ENCODE data around the gene ANGPTL8. TPM values are rescaled to one million over a fixed set of nuclear protein-coding genes. Genes with fewer than 3 reads are reported as not detected.
A peak's percentile ranks its signal among the peaks of the same experiment; 100 is the strongest.

ANGPTL8 gene
- total RNA-seq, 1 donor from 2014 or later = 0.25 TPM

- H3K27ac Mint-ChIP-seq = peak overlapping the region; percentile 21
- peaks cover 16% of the 10 kb centered on the region for H3K4me1 Mint-ChIP-seq
- TF ChIP-seq, protein P1, sequence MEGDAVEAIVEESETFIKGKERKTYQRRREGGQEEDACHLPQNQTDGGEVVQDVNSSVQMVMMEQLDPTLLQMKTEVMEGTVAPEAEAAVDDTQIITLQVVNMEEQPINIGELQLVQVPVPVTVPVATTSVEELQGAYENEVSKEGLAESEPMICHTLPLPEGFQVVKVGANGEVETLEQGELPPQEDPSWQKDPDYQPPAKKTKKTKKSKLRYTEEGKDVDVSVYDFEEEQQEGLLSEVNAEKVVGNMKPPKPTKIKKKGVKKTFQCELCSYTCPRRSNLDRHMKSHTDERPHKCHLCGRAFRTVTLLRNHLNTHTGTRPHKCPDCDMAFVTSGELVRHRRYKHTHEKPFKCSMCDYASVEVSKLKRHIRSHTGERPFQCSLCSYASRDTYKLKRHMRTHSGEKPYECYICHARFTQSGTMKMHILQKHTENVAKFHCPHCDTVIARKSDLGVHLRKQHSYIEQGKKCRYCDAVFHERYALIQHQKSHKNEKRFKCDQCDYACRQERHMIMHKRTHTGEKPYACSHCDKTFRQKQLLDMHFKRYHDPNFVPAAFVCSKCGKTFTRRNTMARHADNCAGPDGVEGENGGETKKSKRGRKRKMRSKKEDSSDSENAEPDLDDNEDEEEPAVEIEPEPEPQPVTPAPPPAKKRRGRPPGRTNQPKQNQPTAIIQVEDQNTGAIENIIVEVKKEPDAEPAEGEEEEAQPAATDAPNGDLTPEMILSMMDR (IDR thresholded peaks at IDR 0.05; ENCODE audit: unreplicated experiment) = no peak
- peaks cover 20% of the 10 kb centered on the region for H3K36me3 Mint-ChIP-seq
- H3K27me3 Mint-ChIP-seq (ENCODE audit: low read depth) = no peaks in the 10 kb centered on the region
- no peak overlapping the region for H3K4me3 Mint-ChIP-seq
- no peaks in the 10 kb centered on the region for H3K9me3 Mint-ChIP-seq
- DNase-seq (ENCODE audit: low spot score in 2 of 2, unreplicated experiment in 2 of 2) = no peak
Measured at GRCh38 chr19:11242025-11242424, 2.6 kb downstream of the ANGPTL8 start.

DNA sequence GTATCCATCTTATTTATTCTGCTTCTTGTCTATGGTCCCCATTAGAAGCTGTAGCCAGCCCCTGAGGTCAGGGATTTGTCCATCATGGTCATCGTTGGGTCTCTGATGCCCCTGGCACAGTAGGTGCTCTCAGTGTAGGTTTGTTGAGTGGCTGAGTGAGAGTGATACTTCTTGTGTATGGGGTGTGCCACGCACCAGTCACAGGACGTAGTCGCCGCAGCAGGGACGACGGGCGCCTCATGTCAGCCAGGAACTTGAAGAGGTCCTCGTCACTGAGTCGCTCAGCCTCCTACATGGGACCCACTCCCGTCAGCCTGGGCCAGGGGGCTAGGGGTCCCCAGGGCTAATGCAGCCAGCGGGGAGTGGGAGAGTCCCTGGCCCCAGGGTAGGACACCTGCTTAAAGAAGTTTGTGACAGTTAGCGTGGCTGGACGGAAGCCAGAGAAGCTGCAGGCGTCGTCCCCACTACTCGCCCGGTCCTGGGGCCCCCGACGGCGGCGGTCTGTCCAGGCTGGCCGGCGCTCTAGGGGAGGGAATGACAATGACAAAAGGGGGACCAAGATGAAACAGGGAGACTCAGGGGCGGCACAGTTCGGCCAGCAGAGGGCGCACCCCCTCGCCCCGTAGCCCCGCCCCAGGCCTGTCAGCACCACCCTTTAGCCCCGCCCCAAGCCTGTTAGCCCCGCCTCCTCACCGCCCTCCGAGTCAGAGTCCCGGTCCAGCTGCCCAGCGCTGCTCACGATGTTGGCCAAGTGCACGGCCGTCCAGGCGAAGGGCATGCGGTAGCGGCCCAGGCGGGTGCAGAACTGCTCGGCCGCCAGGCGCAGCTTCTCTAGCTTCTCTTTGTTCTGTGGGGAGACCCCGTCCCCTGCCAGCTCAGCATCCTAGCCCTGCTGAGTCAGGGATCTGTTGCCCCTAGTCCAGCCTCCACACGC, 3.7 kb downstream of the ANGPTL8 start:
- Mint-ChIP-seq H3K4me1 (peaks cover 16% of the 10 kb centered on the region), H3K27ac (no peak overlapping the region), H3K36me3 (peaks cover 22% of the 10 kb centered on the region), H3K4me3 (peak overlapping the region; percentile 22), H3K9me3 (no peaks in the 10 kb centered on the region), H3K27me3 (ENCODE audit: low read depth) (no peaks in the 10 kb centered on the region)
- TF ChIP-seq, protein P1 (IDR thresholded peaks at IDR 0.05; ENCODE audit: unreplicated experiment) = peak; percentile 69
- peak; percentile 80 to 91 for DNase-seq (ENCODE audit: low spot score in 2 of 2, unreplicated experiment in 2 of 2)

GRCh38 chr19:11243798-11244169, 4.4 kb downstream of the ANGPTL8 start:
- Mint-ChIP-seq H3K27me3 (ENCODE audit: low read depth) (no peaks in the 10 kb centered on the region), H3K27ac (no peak overlapping the region), H3K4me1 (peaks cover 16% of the 10 kb centered on the region), H3K36me3 (peaks cover 17% of the 10 kb centered on the region), H3K4me3 (peak overlapping the region; percentile 22), H3K9me3 (no peaks in the 10 kb centered on the region)
- TF ChIP-seq, protein P1 (IDR thresholded peaks at IDR 0.05; ENCODE audit: unreplicated experiment) = no peak
- DNase-seq (ENCODE audit: low spot score in 2 of 2, unreplicated experiment in 2 of 2) = no peak

DNA sequence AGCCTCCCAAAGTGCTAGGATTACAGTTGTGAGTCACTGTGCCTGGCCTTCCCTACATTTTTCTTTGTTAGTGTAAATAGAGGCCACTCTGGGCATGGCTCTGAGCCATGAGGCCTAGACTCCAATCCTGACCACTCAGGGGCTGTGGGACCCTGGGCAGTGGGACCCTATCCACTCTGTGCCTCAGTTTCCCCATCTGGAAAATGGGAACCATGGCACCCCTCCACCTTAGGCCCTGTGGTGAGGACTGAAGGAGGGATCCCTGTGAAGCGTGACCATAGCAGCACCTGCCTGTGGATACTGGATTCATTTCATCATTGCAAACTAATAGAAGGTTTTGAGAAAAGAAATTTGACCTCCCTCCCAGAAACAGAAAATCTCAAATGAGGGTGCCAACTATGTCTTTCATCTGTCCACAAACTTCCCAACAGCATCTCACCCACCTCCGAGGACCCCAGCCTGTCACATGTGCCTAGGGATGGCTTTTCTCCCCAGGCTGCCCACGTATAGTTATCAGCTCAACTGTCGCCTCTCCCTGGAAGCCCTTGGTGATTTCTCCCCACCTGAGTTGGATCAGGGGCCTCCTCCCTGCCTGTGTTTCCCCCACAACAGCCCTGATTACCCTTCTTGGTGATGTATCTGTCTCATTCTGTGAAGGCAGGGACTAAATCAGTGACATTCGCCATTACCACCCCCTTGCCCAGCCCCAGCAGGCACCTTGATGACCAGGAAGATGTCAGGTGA, 5.6 kb downstream of the ANGPTL8 start:
- H3K9me3 Mint-ChIP-seq = no peaks in the 10 kb centered on the region
- no peak overlapping the region for H3K27ac Mint-ChIP-seq
- H3K36me3 Mint-ChIP-seq = peaks cover 11% of the 10 kb centered on the region
- peaks cover 16% of the 10 kb centered on the region for H3K4me1 Mint-ChIP-seq
- TF ChIP-seq, protein P1 (IDR thresholded peaks at IDR 0.05; ENCODE audit: unreplicated experiment) = no peak
- DNase-seq (ENCODE audit: low spot score in 2 of 2, unreplicated experiment in 2 of 2) = no peak
- H3K4me3 Mint-ChIP-seq = no peak overlapping the region
- no peaks in the 10 kb centered on the region for H3K27me3 Mint-ChIP-seq (ENCODE audit: low read depth)

DNA sequence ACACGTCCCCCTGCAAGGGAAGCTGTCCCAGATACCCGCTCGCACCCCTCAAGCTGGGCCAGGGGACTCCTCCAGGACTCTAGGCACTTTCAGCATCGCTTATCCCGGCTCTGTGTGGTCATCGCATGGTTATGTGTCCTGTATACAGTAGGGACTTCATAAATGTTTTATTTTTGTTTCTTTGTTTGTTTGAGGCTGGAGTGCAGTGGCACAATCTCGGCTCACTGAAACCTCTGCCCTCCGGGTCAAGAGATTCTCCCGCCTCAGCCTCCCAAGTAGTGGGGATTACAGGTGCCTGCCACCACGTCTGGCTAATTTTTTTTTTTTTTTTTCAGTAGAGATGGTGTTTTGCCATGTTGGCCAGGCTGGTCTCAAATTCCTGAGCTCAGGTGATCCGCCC, 7.5 kb downstream of the ANGPTL8 start:
- no peaks in the 10 kb centered on the region for H3K27me3 Mint-ChIP-seq (ENCODE audit: low read depth)
- peaks cover 9% of the 10 kb centered on the region for H3K4me1 Mint-ChIP-seq
- H3K36me3 Mint-ChIP-seq = peaks cover 14% of the 10 kb centered on the region
- H3K4me3 Mint-ChIP-seq = no peak overlapping the region
- H3K9me3 Mint-ChIP-seq = no peaks in the 10 kb centered on the region
- no peak overlapping the region for H3K27ac Mint-ChIP-seq
- DNase-seq (ENCODE audit: low spot score in 2 of 2, unreplicated experiment in 2 of 2) = no peak
- TF ChIP-seq, protein P1 (IDR thresholded peaks at IDR 0.05; ENCODE audit: unreplicated experiment) = no peak

Data from mesothelial cell of epicardium (in vitro differentiated cells).